ENCODE results near the gene ADAMTS17. TPM values are rescaled to one million over a fixed set of nuclear protein-coding genes. Genes with fewer than 3 reads are reported as not detected.

The ADAMTS17 gene
- total RNA-seq, 1 experiment from 2014 or later: 1.6 TPM

- ChIA-PET CTCF (no interaction called here), POLR2A (no interaction called here)
- ATAC-seq (no peak), DNase-seq (ENCODE audit: low read depth, low spot score) (no peak)
- in situ Hi-C loops (cut with HindIII; ENCODE audit: low pct_unique_long_range_greater_than_20kb, low sequenced_read_pairs) (no loop called here), intact Hi-C loops (cut with micrococcal nuclease; ENCODE audit: unreplicated experiment) (no loop called here)
- Histone ChIP-seq H3K36me3 (ENCODE audit: control insufficient read depth, insufficient read depth, low read length) (no peaks in the 10 kb centered on the region), H3K27ac (ENCODE audit: low read length) (no peak overlapping the region), H3K4me3 (ENCODE audit: low read depth in 2 of 2, low read length in 2 of 2) (no peak overlapping the region), H3K27me3 (ENCODE audit: control insufficient read depth, insufficient read depth, low read length) (no peaks in the 10 kb centered on the region), H3K9me3 (ENCODE audit: control insufficient read depth, insufficient read depth, low read depth, low read length) (peaks cover 3% of the 10 kb centered on the region; the same call in 1 of the 2 replicates), H3K4me1 (ENCODE audit: control insufficient read depth, insufficient read depth, low read length) (no peaks in the 10 kb centered on the region)
- TF ChIP-seq REST (IDR thresholded peaks at IDR 0.05; ENCODE audit: insufficient read depth in 1 of 2, low read depth in 2 of 2, low read length in 1 of 2): no peak
- no peak for TF ChIP-seq POLR2AphosphoS5 (IDR thresholded peaks at IDR 0.05; ENCODE audit: low read depth, low read length)
- TF ChIP-seq SIN3A (IDR thresholded peaks at IDR 0.05; ENCODE audit: borderline replicate concordance, insufficient read depth, low read depth, low read length): no peak
- TF ChIP-seq TCF7L2 (IDR thresholded peaks at IDR 0.05; ENCODE audit: low read depth, low read length): no peak
- TF ChIP-seq CTCF (IDR thresholded peaks at IDR 0.05): no peak
- no TSS peak for BruUV-seq (replicated peaks)
Observed at GRCh38 chr15:100123611-100124010, 218.2 kb downstream of the ADAMTS17 start.

DNA sequence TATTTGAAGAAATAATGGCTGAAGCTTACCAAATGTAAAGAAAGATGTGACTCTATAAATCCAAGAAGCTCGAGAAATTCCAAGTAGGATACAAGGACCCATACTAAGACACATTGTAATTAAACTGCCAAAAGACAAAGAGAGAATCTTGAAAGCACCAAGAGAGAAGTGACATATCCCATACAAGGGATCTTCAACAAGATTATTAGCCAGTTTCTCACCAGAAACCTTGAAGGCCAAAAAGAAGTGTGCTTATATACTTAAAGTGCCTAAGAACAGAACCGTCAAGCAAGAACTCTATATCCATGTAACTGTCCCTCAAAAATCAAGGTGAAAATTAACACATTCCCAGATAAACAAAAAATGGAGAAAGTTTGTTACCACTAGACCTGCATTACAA is 220.5 kb downstream of the ADAMTS17 start:
- TF ChIP-seq REST (IDR thresholded peaks at IDR 0.05; ENCODE audit: insufficient read depth in 1 of 2, low read depth in 2 of 2, low read length in 1 of 2): no peak
- TF ChIP-seq CTCF (IDR thresholded peaks at IDR 0.05): no peak
- no peak for TF ChIP-seq SIN3A (IDR thresholded peaks at IDR 0.05; ENCODE audit: borderline replicate concordance, insufficient read depth, low read depth, low read length)
- TF ChIP-seq TCF7L2 (IDR thresholded peaks at IDR 0.05; ENCODE audit: low read depth, low read length): no peak
- TF ChIP-seq POLR2AphosphoS5 (IDR thresholded peaks at IDR 0.05; ENCODE audit: low read depth, low read length): no peak
- ChIA-PET POLR2A (no interaction called here), CTCF (no interaction called here)
- no peak overlapping the region for H3K4me3 ChIP-seq (ENCODE audit: low read depth in 2 of 2, low read length in 2 of 2)
- no peaks in the 10 kb centered on the region for H3K27me3 ChIP-seq (ENCODE audit: control insufficient read depth, insufficient read depth, low read length)
- H3K9me3 ChIP-seq (ENCODE audit: control insufficient read depth, insufficient read depth, low read depth, low read length): peaks cover 3% of the 10 kb centered on the region; the same call in 1 of the 2 replicates
- BruUV-seq (replicated peaks): no TSS peak
- no peaks in the 10 kb centered on the region for H3K36me3 ChIP-seq (ENCODE audit: control insufficient read depth, insufficient read depth, low read length)
- in situ Hi-C loops (cut with HindIII; ENCODE audit: low pct_unique_long_range_greater_than_20kb, low sequenced_read_pairs): no loop called here
- ATAC-seq (no peak), DNase-seq (ENCODE audit: low read depth, low spot score) (no peak)
- intact Hi-C loops (cut with micrococcal nuclease; ENCODE audit: unreplicated experiment): no loop called here
- no peaks in the 10 kb centered on the region for H3K4me1 ChIP-seq (ENCODE audit: control insufficient read depth, insufficient read depth, low read length)
- no peak overlapping the region for H3K27ac ChIP-seq (ENCODE audit: low read length)
